ENCODE data around the gene ETV7. TPM values are rescaled to one million over a fixed set of nuclear protein-coding genes. Genes with fewer than 3 reads are reported as not detected.

ETV7 gene
- polyA plus RNA-seq, 3 donors = 0.10 to 2.2 (median 1.5) TPM

DNA sequence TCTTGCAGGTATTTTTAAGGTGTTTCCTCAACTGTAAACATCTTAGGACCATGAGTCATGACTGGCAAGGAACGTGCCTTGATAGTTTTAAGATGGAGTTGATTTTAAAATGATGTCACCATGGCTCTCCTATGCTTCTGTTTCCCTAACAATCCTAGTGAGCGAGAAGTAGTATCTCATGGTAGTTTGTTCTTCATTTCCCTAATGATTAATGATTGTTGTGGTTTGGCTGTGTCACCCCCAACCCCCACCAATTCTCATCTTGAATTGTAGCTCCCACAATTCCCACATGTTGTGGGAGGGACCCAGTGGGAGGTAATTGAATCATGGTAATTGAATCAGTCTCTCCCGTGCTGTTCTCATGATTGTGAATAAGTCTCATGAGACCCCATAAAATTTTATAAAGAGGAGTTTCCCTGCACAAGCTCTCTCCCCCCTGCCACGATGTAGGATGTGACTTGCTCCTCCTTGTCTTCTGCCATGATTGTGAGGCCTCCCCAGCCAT is 34.0 kb downstream of the ETV7 start:
- H3K36me3 Mint-ChIP-seq = peaks cover 0 to 1% of the 10 kb centered on the region in 2 donors
- H3K79me2 ChIP-seq (ENCODE audit: insufficient read depth, low read length) = no peaks in the 10 kb centered on the region
- H3K4me3 Mint-ChIP-seq = no peak overlapping the region
- WGBS (ENCODE audit: insufficient coverage) = no CpG with 5 or more reads among the region's 4 CpGs
- H3K27ac Mint-ChIP-seq = no peak overlapping the region
- H3K36me3 ChIP-seq (replicated peaks in 1 of 2; ENCODE audit: control insufficient read depth in 1 of 2, insufficient read depth in 2 of 2, low read length in 2 of 2) = no peaks in the 10 kb centered on the region
- H3K4me3 ChIP-seq (replicated peaks in 1 of 3; ENCODE audit: low read depth in 2 of 3, low read length in 3 of 3) = no peak overlapping the region
- intact Hi-C loops (cut with micrococcal nuclease) = no loop called here
- no peaks in the 10 kb centered on the region for H3K9me3 ChIP-seq (replicated peaks in 1 of 2; ENCODE audit: control insufficient read depth in 1 of 2, insufficient read depth in 1 of 2, low read length in 2 of 2)
- no peak overlapping the region for H3K27ac ChIP-seq (ENCODE audit: low read depth in 1 of 2, low read length in 2 of 2)
- peaks cover 0 to 7% (median 0%) of the 10 kb centered on the region in 7 donors for H3K9me3 Mint-ChIP-seq
- H3K4me1 ChIP-seq (ENCODE audit: control insufficient read depth in 1 of 2, insufficient read depth in 2 of 2, low read length in 2 of 2) = peaks cover 15% of the 10 kb centered on the region in 2 donors
- H3K9ac ChIP-seq (ENCODE audit: insufficient read depth, low read length, poor library complexity, severe bottlenecking) = no peak overlapping the region
- H4K20me1 ChIP-seq (ENCODE audit: insufficient read depth, low read length) = no peaks in the 10 kb centered on the region
- TF ChIP-seq, protein P1, sequence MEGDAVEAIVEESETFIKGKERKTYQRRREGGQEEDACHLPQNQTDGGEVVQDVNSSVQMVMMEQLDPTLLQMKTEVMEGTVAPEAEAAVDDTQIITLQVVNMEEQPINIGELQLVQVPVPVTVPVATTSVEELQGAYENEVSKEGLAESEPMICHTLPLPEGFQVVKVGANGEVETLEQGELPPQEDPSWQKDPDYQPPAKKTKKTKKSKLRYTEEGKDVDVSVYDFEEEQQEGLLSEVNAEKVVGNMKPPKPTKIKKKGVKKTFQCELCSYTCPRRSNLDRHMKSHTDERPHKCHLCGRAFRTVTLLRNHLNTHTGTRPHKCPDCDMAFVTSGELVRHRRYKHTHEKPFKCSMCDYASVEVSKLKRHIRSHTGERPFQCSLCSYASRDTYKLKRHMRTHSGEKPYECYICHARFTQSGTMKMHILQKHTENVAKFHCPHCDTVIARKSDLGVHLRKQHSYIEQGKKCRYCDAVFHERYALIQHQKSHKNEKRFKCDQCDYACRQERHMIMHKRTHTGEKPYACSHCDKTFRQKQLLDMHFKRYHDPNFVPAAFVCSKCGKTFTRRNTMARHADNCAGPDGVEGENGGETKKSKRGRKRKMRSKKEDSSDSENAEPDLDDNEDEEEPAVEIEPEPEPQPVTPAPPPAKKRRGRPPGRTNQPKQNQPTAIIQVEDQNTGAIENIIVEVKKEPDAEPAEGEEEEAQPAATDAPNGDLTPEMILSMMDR (IDR thresholded peaks at IDR 0.05) = no peak
- H3K4me2 ChIP-seq (replicated peaks; ENCODE audit: extremely low read depth, low read length, poor library complexity, severe bottlenecking) = no peak overlapping the region
- peaks cover 2 to 5% (median 2%) of the 10 kb centered on the region in 3 donors for H3K27me3 Mint-ChIP-seq (ENCODE audit: low read depth in 3 of 3)
- no peaks in the 10 kb centered on the region for H3K27me3 ChIP-seq (ENCODE audit: control insufficient read depth in 2 of 2, insufficient read depth in 2 of 2, low read length in 2 of 2)
- peaks cover 24% of the 10 kb centered on the region for H3K4me1 Mint-ChIP-seq
- no peak for DNase-seq
- H2AFZ ChIP-seq (ENCODE audit: insufficient read depth, low read depth, low read length, poor library complexity, severe bottlenecking) = no peak overlapping the region

DNA sequence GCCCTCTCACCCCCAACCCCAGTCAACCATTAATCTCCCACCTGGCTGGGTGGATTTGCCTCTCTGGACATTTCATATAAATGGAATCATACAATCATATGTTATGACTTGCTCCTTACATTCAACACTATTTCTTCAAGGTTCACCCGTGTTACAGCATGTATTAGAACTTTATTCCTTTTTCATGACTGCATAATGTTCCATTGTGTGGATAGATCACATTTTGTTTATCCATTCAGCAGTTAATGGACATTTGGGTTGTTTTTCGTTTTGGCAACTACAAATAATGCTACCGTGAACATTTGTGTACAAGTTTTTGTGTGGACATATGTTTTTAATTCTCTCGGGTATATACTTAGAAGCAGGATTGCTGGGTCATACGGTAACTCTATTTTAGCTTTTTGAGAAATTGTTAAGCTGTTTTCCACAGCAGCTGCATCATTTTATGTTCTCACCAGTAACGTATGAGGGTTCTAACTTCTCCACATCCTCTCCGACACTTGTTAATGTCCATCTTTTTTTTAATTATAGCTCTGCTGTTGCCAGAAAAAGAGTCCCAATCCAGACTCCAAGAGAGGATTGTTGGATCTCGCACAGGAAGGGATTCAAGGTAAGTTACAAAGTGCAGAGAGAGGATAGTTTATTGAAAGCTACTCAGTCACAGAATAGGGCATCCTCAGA is 34.9 kb downstream of the ETV7 start:
- Histone ChIP-seq H3K9ac (ENCODE audit: insufficient read depth, low read length, poor library complexity, severe bottlenecking) (no peak overlapping the region), H4K20me1 (ENCODE audit: insufficient read depth, low read length) (no peaks in the 10 kb centered on the region), H3K4me3 (replicated peaks in 1 of 3; ENCODE audit: low read depth in 2 of 3, low read length in 3 of 3) (no peak overlapping the region), H3K4me2 (replicated peaks; ENCODE audit: extremely low read depth, low read length, poor library complexity, severe bottlenecking) (no peak overlapping the region), H3K27ac (ENCODE audit: low read depth in 1 of 2, low read length in 2 of 2) (no peak overlapping the region), H3K4me1 (ENCODE audit: control insufficient read depth in 1 of 2, insufficient read depth in 2 of 2, low read length in 2 of 2) (peaks cover 15% of the 10 kb centered on the region in 2 donors), H3K79me2 (ENCODE audit: insufficient read depth, low read length) (no peaks in the 10 kb centered on the region), H3K9me3 (replicated peaks in 1 of 2; ENCODE audit: control insufficient read depth in 1 of 2, insufficient read depth in 1 of 2, low read length in 2 of 2) (no peaks in the 10 kb centered on the region), H3K36me3 (replicated peaks in 1 of 2; ENCODE audit: control insufficient read depth in 1 of 2, insufficient read depth in 2 of 2, low read length in 2 of 2) (no peaks in the 10 kb centered on the region), H3K27me3 (ENCODE audit: control insufficient read depth in 2 of 2, insufficient read depth in 2 of 2, low read length in 2 of 2) (no peaks in the 10 kb centered on the region), H2AFZ (ENCODE audit: insufficient read depth, low read depth, low read length, poor library complexity, severe bottlenecking) (no peak overlapping the region)
- DNase-seq = no peak
- peaks cover 0 to 7% (median 0%) of the 10 kb centered on the region in 7 donors for H3K9me3 Mint-ChIP-seq
- H3K4me1 Mint-ChIP-seq = peaks cover 24% of the 10 kb centered on the region
- intact Hi-C loops (cut with micrococcal nuclease) = no loop called here
- peaks cover 0 to 1% of the 10 kb centered on the region in 2 donors for H3K36me3 Mint-ChIP-seq
- H3K4me3 Mint-ChIP-seq = no peak overlapping the region
- 87% methylated on average over 3 of the region's 8 CpGs for WGBS (ENCODE audit: insufficient coverage)
- peaks cover 2 to 7% (median 2%) of the 10 kb centered on the region in 3 donors for H3K27me3 Mint-ChIP-seq (ENCODE audit: low read depth in 3 of 3)
- TF ChIP-seq, protein P1 (IDR thresholded peaks at IDR 0.05) = no peak
- H3K27ac Mint-ChIP-seq = no peak overlapping the region

Measured in CD14-positive monocyte (primary cell).